Measurements from ENCODE around the gene TNFAIP8L2.

Gene TNFAIP8L2

DNA sequence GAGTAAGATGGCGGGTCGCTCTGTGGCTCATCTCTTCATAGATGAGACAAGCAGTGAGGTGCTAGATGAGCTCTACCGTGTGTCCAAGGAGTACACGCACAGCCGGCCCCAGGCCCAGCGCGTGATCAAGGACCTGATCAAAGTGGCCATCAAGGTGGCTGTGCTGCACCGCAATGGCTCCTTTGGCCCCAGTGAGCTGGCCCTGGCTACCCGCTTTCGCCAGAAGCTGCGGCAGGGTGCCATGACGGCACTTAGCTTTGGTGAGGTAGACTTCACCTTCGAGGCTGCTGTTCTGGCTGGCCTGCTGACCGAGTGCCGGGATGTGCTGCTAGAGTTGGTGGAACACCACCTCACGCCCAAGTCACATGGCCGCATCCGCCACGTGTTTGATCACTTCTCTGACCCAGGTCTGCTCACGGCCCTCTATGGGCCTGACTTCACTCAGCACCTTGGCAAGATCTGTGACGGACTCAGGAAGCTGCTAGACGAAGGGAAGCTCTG lies 2.4 kb downstream of the TNFAIP8L2 start:
- no peak for FAIRE-seq

DNA sequence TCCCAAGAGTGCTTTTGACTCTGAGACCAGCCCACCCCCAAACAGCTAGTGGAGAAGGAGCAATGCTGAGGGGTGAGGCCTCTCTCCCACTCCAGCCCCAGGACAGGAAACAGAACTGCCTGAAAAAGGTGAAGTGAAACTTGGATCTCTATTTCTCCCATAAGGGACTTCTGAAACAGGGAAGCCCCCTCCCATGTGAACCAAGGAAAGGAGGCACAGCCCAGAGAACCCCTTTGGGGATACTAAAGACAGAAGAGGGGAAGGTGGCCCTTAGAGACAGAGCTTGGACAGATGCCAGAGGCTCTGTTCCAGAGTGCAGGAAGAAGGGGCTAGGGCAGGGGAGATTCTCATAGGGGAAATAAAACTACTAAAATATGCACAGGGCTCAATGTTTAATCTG lies 2.9 kb downstream of the TNFAIP8L2 start:
- no peak for DNase-seq (ENCODE audit: insufficient read length, low spot score)
- FAIRE-seq = no peak
- TF ChIP-seq POLR2A (IDR thresholded peaks at IDR 0.05; ENCODE audit: low read depth, low read length) (no peak), POLR2AphosphoS5 (IDR thresholded peaks at IDR 0.05; ENCODE audit: low read depth, low read length) (no peak), POU2F2 (IDR thresholded peaks at IDR 0.05; ENCODE audit: low read depth, low read length) (no peak), PAX5 (IDR thresholded peaks at IDR 0.05; ENCODE audit: insufficient read depth, low read length, severe bottlenecking) (no peak), TAF1 (IDR thresholded peaks at IDR 0.05; ENCODE audit: low read depth, low read length) (no peak), SPI1 (IDR thresholded peaks at IDR 0.05; ENCODE audit: low read depth, low read length) (peak; percentile 86)

More for the DNA sequence above, 2.4 kb downstream of the TNFAIP8L2 start:
- TF ChIP-seq TAF1 (IDR thresholded peaks at IDR 0.05; ENCODE audit: low read depth, low read length) (no peak), POLR2A (IDR thresholded peaks at IDR 0.05; ENCODE audit: low read depth, low read length) (no peak), POU2F2 (IDR thresholded peaks at IDR 0.05; ENCODE audit: low read depth, low read length) (no peak), POLR2AphosphoS5 (IDR thresholded peaks at IDR 0.05; ENCODE audit: low read depth, low read length) (no peak), PAX5 (IDR thresholded peaks at IDR 0.05; ENCODE audit: insufficient read depth, low read length, severe bottlenecking) (no peak), SPI1 (IDR thresholded peaks at IDR 0.05; ENCODE audit: low read depth, low read length) (no peak)
- DNase-seq (ENCODE audit: insufficient read length, low spot score) = no peak

DNA sequence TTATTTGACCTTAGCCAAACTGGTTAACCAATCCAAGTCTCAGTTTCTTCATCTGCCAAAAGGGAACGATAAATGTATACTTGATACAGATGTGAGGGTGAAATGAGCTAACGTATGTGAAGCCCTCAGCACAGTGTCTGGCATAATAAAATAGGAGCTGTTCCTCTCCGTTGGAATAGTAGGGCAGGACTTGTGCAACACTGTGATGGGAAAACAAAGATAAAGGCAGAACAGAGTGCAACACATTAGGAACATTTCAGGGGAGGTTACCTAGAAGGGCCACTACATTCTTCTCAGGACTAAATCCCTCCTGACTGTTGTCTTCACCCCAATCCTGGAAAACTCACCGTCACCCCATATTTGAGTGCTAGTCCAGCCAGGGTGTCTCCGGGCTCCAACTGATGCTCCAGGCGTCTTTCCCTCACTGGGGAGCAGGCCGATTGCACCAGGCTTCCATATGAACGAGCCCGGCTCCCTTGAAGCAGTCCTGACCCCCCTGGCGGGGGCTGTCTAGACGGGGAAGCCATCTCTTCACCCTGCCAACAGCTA lies 8.4 kb downstream of the TNFAIP8L2 start:
- FAIRE-seq = no peak

DNA sequence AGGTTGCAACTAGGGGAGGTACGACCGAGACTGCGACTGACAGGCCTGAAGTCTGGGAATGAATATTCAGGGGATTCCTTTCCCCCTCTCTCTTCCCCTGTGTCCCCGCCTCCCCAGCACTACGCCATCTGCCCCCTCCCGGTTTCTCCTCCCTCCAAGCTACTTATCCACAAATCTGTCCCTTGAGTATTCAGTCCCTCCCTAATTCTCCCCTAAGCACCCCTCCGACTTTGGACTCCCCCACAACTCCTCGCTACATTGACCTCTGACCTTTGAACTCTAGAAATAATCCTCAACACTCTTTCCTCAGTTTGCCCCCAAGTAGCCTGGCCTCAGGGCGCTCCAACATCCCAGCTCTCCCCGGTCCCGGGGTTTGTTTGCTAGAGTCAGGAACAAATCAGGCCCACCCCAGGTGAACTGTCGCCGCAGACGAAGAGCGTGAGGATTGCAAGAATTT lies 8.9 kb downstream of the TNFAIP8L2 start:
- TF ChIP-seq SPI1 (IDR thresholded peaks at IDR 0.05; ENCODE audit: low read depth, low read length) (no peak), POU2F2 (IDR thresholded peaks at IDR 0.05; ENCODE audit: low read depth, low read length) (no peak), POLR2AphosphoS5 (IDR thresholded peaks at IDR 0.05; ENCODE audit: low read depth, low read length) (no peak), POLR2A (IDR thresholded peaks at IDR 0.05; ENCODE audit: low read depth, low read length) (no peak), TAF1 (IDR thresholded peaks at IDR 0.05; ENCODE audit: low read depth, low read length) (no peak), PAX5 (IDR thresholded peaks at IDR 0.05; ENCODE audit: insufficient read depth, low read length, severe bottlenecking) (no peak)
- DNase-seq (ENCODE audit: insufficient read length, low spot score) = no peak
- FAIRE-seq = no peak

More for the DNA sequence above, 8.4 kb downstream of the TNFAIP8L2 start:
- no peak for DNase-seq (ENCODE audit: insufficient read length, low spot score)
- TF ChIP-seq POLR2A (IDR thresholded peaks at IDR 0.05; ENCODE audit: low read depth, low read length) (no peak), TAF1 (IDR thresholded peaks at IDR 0.05; ENCODE audit: low read depth, low read length) (no peak), SPI1 (IDR thresholded peaks at IDR 0.05; ENCODE audit: low read depth, low read length) (no peak), POU2F2 (IDR thresholded peaks at IDR 0.05; ENCODE audit: low read depth, low read length) (no peak), POLR2AphosphoS5 (IDR thresholded peaks at IDR 0.05; ENCODE audit: low read depth, low read length) (no peak), PAX5 (IDR thresholded peaks at IDR 0.05; ENCODE audit: insufficient read depth, low read length, severe bottlenecking) (no peak)

DNA sequence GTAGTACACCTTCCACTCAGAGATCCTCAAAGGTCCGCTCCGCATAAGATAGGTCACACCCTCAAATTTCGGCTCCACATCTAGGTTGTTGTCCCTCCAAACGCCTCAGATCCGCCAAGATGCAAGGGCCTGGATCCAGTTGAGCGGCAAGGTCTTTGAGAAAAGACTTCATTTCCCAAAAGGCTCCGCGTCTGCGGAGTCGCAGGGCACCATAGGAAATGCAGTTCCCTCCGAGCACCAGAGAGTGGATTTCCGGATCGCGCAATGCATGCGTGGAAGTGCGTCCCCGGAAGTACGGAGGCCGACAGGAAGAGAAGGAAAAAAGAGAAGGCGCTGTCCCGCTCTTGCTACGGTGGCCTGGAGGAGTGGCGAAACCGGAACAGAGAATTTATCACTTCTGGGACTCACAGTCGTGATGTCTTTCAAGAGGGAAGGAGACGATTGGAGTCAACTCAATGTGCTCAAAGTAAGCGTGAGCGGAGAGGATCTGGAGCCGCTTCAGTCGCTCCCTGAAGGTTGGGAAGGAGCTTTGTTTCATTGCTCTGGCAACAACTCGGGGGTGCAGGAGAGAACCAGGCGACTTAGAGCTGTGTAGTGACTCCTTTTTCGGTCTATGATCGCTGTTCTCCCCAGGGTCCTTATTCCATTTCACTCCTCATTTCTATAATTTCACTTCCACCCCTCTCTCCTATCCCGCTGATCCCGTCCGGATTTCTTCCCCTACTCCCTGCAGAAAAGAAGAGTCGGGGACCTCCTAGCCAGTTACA lies 9.5 kb downstream of the TNFAIP8L2 start, which contains the start of the genes LYSMD1 and SCNM1:
Gene LYSMD1, minus strand, starts transcription at position 165 of the 767 bp plus-strand sequence. CDS start 644 bp downstream, outside the sequence.
Gene SCNM1, plus strand, starts transcription at position 407 of the 767 bp plus-strand sequence. Its CDS starts 9 bp downstream, at position 416.
- DNase-seq (ENCODE audit: insufficient read length, low spot score) (peak; percentile 80), FAIRE-seq (peak; percentile 94)
- TF ChIP-seq POLR2AphosphoS5 (IDR thresholded peaks at IDR 0.05; ENCODE audit: low read depth, low read length) = peak; percentile 85
- TF ChIP-seq POLR2A (IDR thresholded peaks at IDR 0.05; ENCODE audit: low read depth, low read length) = peak; percentile 90
- peak; percentile 83 for TF ChIP-seq SPI1 (IDR thresholded peaks at IDR 0.05; ENCODE audit: low read depth, low read length)
- TF ChIP-seq PAX5 (IDR thresholded peaks at IDR 0.05; ENCODE audit: insufficient read depth, low read length, severe bottlenecking) = no peak
- peak; percentile 64 for TF ChIP-seq TAF1 (IDR thresholded peaks at IDR 0.05; ENCODE audit: low read depth, low read length)
- peak; percentile 95 for TF ChIP-seq POU2F2 (IDR thresholded peaks at IDR 0.05; ENCODE audit: low read depth, low read length)

DNA sequence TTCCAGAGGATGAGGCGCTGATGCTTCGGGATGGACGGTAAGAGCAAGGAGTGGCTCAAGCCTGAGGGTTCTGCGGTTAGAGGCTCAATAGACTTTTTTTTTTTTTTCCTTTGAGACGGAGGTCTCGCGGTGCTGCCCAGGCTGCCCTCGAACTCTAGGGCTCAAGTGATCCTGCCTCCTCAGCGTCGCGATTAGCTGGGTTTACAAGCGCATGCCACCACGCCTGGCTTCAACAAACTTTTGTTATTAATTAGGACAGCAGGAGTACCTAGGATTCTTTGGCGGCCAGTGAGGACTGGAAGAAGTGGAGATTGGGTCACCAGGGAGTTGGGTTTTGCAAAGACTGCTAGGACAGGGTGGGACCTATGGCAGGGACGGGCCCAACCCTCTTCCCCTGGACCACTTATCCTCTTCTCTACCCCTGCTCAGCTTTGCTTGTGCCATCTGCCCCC lies 10.1 kb downstream of the TNFAIP8L2 start:
- TF ChIP-seq PAX5 (IDR thresholded peaks at IDR 0.05; ENCODE audit: insufficient read depth, low read length, severe bottlenecking) (no peak), TAF1 (IDR thresholded peaks at IDR 0.05; ENCODE audit: low read depth, low read length) (no peak)
- DNase-seq (ENCODE audit: insufficient read length, low spot score) (no peak), FAIRE-seq (no peak)

DNA sequence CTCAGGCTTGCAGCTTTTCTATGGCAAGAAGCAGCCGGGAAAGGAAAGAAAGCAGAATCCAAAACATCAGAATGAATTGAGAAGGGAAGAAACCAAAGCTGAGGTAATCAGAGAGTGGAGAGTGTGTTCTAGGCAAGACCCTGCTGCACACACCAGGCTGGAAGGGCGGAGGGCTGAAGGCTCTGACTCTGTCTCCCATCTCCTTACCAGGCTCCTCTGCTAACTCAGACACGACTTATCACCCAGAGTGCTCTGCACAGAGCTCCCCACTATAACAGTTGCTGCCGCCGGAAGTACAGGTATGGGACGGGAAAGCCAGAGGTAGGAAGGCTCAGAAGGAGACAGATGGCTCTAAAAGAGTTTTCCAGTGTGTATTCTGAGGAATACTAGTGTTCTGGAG lies 10.7 kb downstream of the TNFAIP8L2 start:
- TF ChIP-seq SPI1 (IDR thresholded peaks at IDR 0.05; ENCODE audit: low read depth, low read length) (no peak), POLR2A (IDR thresholded peaks at IDR 0.05; ENCODE audit: low read depth, low read length) (no peak), POLR2AphosphoS5 (IDR thresholded peaks at IDR 0.05; ENCODE audit: low read depth, low read length) (no peak), PAX5 (IDR thresholded peaks at IDR 0.05; ENCODE audit: insufficient read depth, low read length, severe bottlenecking) (no peak), POU2F2 (IDR thresholded peaks at IDR 0.05; ENCODE audit: low read depth, low read length) (no peak), TAF1 (IDR thresholded peaks at IDR 0.05; ENCODE audit: low read depth, low read length) (no peak)
- DNase-seq (ENCODE audit: insufficient read length, low spot score) (no peak), FAIRE-seq (no peak)

DNA sequence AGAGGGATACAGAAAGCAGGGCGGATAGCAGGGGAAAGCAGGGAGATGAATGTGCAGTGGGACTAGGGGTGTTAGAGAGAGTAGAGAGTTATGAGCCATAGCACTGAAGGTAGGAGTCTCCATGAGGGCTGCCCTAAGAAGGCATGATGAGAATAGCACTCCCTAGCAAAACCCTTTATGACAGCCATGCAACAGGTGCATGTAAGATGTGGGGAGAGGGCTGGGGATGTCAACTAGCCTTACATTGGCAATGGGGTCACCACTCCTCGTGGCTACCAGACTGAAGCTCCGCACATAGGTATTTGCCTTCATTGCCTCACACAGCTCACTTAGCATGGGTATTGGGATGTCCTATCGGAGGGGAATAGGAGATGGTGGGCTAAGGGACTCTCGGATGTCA lies 14.7 kb downstream of the TNFAIP8L2 start:
- DNase-seq (ENCODE audit: insufficient read length, low spot score) (no peak), FAIRE-seq (no peak)
- TF ChIP-seq POU2F2 (IDR thresholded peaks at IDR 0.05; ENCODE audit: low read depth, low read length) (no peak), SPI1 (IDR thresholded peaks at IDR 0.05; ENCODE audit: low read depth, low read length) (no peak), POLR2A (IDR thresholded peaks at IDR 0.05; ENCODE audit: low read depth, low read length) (no peak), POLR2AphosphoS5 (IDR thresholded peaks at IDR 0.05; ENCODE audit: low read depth, low read length) (no peak), TAF1 (IDR thresholded peaks at IDR 0.05; ENCODE audit: low read depth, low read length) (no peak)

DNA sequence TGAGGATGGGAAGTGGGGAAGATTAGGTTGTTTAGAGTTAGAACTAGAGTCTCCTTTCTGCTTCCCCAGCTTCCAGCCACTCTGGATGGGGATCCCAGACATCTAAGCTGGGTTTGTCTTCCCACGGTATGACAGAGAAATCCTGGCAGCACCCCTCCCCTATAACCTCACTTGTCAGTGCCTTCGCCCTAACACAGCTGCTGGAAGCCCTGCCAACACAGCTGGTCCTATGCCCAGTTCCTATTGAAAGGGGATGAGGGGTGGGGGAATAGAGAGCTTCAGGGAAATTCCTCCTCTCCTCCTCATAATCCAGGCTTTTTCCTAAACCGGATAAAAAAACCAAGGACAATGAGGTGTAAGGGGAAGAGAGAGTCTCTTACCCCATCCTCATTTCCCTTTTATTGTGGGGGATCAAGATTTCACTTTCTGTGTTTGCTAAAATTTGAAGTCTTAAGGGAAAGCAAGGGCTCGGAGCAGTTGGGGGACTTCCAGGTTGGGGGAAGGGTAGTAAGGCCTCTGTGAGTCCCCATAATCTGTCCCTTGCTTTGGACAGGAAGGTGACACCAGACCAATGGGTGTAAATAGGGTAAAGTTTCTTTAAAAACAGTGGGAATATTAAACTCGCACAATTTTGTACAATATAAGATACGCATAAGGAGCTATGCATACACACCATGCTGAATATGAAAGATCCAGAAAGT lies 18.7 kb downstream of the TNFAIP8L2 start:
- DNase-seq (ENCODE audit: insufficient read length, low spot score) (no peak), FAIRE-seq (no peak)
- TF ChIP-seq POU2F2 (IDR thresholded peaks at IDR 0.05; ENCODE audit: low read depth, low read length) (no peak), PAX5 (IDR thresholded peaks at IDR 0.05; ENCODE audit: insufficient read depth, low read length, severe bottlenecking) (no peak), POLR2A (IDR thresholded peaks at IDR 0.05; ENCODE audit: low read depth, low read length) (no peak), SPI1 (IDR thresholded peaks at IDR 0.05; ENCODE audit: low read depth, low read length) (no peak), POLR2AphosphoS5 (IDR thresholded peaks at IDR 0.05; ENCODE audit: low read depth, low read length) (no peak), TAF1 (IDR thresholded peaks at IDR 0.05; ENCODE audit: low read depth, low read length) (no peak)

All from GM12891 (cell line).